ENCODE measurements around the gene ATP6V1F.
"Not testable (repeated sequence)": the region's sequence is repeated elsewhere in the genome, so short reads cannot be mapped to it uniquely, and the experiment has no call there.

The ATP6V1F gene

DNA sequence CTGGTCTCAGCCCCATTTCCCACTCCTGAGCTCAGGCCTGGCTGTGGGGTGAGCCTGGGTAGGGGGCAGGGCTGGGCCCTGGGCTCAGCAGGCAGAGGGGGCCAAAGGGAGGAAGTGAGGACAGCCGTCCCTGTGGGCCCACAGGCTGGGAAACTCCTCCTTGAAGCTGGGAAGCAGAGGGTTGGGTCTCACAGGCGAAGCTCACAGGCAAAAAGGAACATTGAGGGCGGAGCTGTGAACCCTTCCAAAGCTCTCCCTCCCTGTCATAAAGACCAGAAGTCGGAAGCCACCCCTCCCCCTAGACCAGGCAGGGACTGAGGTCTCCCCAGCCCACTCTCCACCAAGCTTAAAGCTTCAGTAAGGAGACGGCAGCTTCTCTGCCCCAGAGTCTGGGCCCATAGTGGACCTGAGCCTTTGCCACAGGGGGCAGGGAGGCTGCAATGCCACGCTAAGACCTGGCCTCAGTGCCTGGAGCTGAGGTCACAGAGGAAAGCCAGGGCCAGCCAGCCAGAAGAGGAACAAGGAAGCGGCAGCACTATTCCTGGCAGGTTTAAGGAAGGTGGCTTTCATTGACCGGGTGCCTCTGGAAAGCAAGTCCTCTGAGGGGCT lies 48.9 kb downstream of the ATP6V1F start:
- Histone ChIP-seq H3K4me1 (ENCODE audit: control insufficient read depth, insufficient read depth, low read length, poor library complexity, severe bottlenecking) (peaks cover 11% of the 10 kb centered on the region), H3K27ac (ENCODE audit: insufficient read depth, low read length, poor library complexity, severe bottlenecking) (no peak overlapping the region), H3K27me3 (replicated peaks; ENCODE audit: control insufficient read depth, insufficient read depth, low read length, poor library complexity, severe bottlenecking) (peaks cover 30% of the 10 kb centered on the region), H3K4me3 (ENCODE audit: insufficient read depth, low read depth, low read length, poor library complexity, severe bottlenecking) (no peak overlapping the region), H3K36me3 (ENCODE audit: control insufficient read depth, insufficient read depth, low read length) (no peaks in the 10 kb centered on the region), H3K9me3 (ENCODE audit: control insufficient read depth, low read length) (no peaks in the 10 kb centered on the region)
- no peak for DNase-seq

DNA sequence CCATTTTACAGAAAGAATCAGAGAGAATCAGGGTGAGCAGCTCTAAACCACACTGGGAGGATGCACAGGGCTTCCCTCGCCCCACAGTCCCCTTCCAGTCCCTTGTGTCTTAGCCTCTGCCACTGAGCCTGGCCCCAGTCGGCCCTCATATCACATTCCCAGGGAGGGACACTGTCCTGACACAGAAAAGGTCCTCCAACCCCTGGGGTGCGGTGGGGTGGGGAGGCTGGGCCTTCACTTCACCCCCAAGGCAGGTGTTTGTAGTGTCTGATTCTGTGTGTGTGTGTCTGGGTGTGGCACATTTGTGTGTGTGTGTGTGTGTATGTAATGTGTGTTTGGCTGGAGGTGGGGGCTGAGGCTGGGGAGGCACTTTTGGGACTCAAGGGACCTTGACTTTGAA lies 49.6 kb downstream of the ATP6V1F start:
- Histone ChIP-seq H3K4me1 (ENCODE audit: control insufficient read depth, insufficient read depth, low read length, poor library complexity, severe bottlenecking) (peaks cover 11% of the 10 kb centered on the region), H3K36me3 (ENCODE audit: control insufficient read depth, insufficient read depth, low read length) (no peaks in the 10 kb centered on the region), H3K4me3 (ENCODE audit: insufficient read depth, low read depth, low read length, poor library complexity, severe bottlenecking) (no peak overlapping the region), H3K27me3 (replicated peaks; ENCODE audit: control insufficient read depth, insufficient read depth, low read length, poor library complexity, severe bottlenecking) (peaks cover 30% of the 10 kb centered on the region), H3K27ac (ENCODE audit: insufficient read depth, low read length, poor library complexity, severe bottlenecking) (no peak overlapping the region), H3K9me3 (ENCODE audit: control insufficient read depth, low read length) (no peaks in the 10 kb centered on the region)
- DNase-seq, result no peak

DNA sequence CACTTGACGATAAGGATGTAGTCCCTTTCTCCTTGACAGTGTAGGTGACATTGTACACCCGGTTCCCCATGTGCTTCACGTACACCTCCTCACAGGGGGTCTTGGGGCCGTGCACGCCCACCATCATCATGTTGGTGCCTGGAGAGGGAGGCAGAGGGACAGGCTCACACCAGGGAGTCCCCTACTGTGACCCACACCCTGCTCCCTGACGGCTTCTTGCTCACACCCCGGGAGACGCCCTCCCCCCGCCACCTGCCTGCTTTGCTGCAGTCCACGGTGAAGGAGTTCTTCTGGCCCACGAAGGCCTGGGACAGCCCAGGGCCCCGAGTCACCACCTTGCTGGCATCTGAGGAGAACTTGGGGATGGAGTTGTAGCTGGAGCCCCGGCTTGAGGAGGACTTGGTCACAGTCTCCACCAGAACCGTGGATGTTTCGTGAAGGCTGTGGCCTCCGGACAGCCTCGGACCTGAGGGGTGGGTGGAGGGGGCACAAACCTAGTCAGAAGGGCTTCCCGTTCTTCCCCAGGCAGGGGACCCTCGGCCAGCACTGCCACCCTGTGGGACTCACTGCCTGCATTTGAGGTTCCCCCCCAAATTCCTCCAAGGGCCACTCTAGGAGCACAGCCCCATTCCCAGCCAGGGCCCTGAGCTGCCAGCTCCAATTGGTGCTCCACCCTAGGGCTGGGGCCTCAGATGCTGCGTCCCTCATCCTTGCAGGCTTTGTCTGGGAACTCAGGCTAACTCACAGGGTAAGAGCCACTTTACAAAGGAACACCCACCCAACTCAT lies 50.2 kb downstream of the ATP6V1F start:
- not testable (repeated sequence) for H3K36me3 ChIP-seq (ENCODE audit: control insufficient read depth, insufficient read depth, low read length); H3K9me3 ChIP-seq (ENCODE audit: control insufficient read depth, low read length); H3K4me3 ChIP-seq (ENCODE audit: insufficient read depth, low read depth, low read length, poor library complexity, severe bottlenecking); H3K27ac ChIP-seq (ENCODE audit: insufficient read depth, low read length, poor library complexity, severe bottlenecking); DNase-seq
- peaks cover 30% of the 10 kb centered on the region for H3K27me3 ChIP-seq (replicated peaks; ENCODE audit: control insufficient read depth, insufficient read depth, low read length, poor library complexity, severe bottlenecking)
- peaks cover 11% of the 10 kb centered on the region for H3K4me1 ChIP-seq (ENCODE audit: control insufficient read depth, insufficient read depth, low read length, poor library complexity, severe bottlenecking)

DNA sequence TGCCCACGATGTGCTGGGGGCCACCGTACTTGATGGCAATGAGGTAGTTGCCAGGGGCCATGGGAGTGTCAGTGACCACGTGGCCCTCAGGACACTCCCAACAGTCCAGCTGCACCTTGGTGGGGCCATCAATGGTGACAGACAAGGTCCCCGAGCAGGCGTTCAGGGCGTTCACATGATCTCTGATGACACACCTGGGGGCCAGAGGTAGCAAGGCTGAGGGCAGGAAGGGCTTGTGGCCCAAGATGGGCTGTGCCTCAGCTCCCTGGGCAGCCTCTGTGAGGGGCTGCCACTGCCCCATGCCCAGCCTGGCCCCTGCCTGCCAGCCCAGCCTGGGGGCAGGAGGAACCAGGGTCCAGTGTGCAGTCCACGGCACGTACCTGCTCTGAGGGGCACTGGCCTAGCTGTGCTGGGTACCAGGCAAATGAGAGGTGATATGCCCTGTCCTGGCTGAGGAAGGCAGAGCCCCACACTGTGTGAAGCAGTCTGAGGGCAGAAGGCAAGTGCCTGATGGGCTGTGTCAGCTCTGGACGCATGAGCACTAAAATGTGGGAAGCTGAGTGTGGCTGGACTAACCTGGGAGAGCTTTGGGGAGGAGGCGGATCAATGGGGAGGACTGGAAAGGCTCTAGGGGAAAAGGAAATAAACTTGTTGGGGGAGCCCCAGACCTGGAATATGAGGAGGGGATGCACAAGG lies 51.4 kb downstream of the ATP6V1F start:
- no peak for DNase-seq
- Histone ChIP-seq H3K4me1 (ENCODE audit: control insufficient read depth, insufficient read depth, low read length, poor library complexity, severe bottlenecking) (peaks cover 11% of the 10 kb centered on the region), H3K9me3 (ENCODE audit: control insufficient read depth, low read length) (no peaks in the 10 kb centered on the region), H3K4me3 (ENCODE audit: insufficient read depth, low read depth, low read length, poor library complexity, severe bottlenecking) (no peak overlapping the region), H3K27ac (ENCODE audit: insufficient read depth, low read length, poor library complexity, severe bottlenecking) (no peak overlapping the region), H3K36me3 (ENCODE audit: control insufficient read depth, insufficient read depth, low read length) (no peaks in the 10 kb centered on the region), H3K27me3 (replicated peaks; ENCODE audit: control insufficient read depth, insufficient read depth, low read length, poor library complexity, severe bottlenecking) (peaks cover 29% of the 10 kb centered on the region)

DNA sequence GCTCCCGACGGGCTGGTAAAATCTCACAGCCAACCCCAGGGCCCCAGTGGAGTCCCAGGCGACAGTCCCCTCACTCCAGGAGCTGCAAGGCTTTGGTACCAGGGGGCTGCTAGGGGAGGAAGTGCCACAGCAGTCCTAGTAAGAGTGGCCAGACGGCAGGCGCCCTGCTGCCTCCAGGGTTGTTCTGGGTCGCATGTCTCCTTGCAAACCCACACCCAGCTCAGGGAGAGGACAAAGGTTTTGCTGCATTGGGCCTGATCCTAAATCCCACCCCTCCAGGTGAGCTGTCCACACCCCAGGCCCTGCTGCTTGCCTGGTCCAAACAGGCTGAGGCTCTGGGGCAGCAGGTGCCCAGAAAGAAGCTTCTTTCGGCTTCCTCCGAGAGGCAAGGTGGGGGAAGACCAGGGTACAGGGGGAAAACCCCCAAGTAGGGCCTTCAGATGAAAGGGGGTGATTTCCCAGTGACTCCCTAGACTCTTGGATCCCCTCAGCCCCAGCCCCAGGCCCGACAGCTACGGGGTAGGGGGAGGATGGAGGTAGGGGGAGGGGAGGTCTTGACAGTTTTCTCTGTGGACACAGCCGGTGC lies 52.0 kb downstream of the ATP6V1F start:
- H3K9me3 ChIP-seq (ENCODE audit: control insufficient read depth, low read length), result no peaks in the 10 kb centered on the region
- H3K36me3 ChIP-seq (ENCODE audit: control insufficient read depth, insufficient read depth, low read length), result no peaks in the 10 kb centered on the region
- peaks cover 23% of the 10 kb centered on the region for H3K27me3 ChIP-seq (replicated peaks; ENCODE audit: control insufficient read depth, insufficient read depth, low read length, poor library complexity, severe bottlenecking)
- H3K4me1 ChIP-seq (ENCODE audit: control insufficient read depth, insufficient read depth, low read length, poor library complexity, severe bottlenecking), result peaks cover 11% of the 10 kb centered on the region
- no peak for DNase-seq
- H3K27ac ChIP-seq (ENCODE audit: insufficient read depth, low read length, poor library complexity, severe bottlenecking), result no peak overlapping the region
- no peak overlapping the region for H3K4me3 ChIP-seq (ENCODE audit: insufficient read depth, low read depth, low read length, poor library complexity, severe bottlenecking)

DNA sequence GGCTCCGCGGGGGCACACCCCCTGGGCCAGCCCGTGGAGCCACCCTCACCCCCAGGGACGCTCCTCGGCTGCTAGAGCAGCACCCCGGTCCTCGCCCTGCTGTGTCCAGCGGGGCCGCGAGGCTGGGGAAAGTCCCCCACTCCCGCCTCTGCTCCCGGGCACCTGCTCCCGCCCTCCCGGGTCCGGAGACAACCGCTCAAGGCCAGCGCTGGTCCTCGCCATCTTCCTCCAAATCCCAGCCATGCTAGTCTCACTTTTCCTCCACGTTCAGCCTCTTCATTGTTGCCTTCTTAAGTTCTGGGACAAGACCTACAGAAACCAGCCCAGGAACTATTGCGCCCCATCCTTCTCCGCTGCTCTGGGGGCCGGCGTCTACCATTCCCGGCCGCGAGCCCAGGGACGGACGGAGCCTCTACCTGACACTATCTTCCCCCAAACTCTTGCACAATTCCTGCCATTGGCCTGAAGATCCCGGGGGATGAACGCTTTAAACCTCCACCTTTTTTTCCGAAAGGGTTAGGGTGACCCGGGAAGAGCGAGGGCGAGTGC lies 52.7 kb downstream of the ATP6V1F start:
- DNase-seq, result no peak
- Histone ChIP-seq H3K4me3 (ENCODE audit: insufficient read depth, low read depth, low read length, poor library complexity, severe bottlenecking) (peak overlapping the region; percentile 49), H3K27me3 (replicated peaks; ENCODE audit: control insufficient read depth, insufficient read depth, low read length, poor library complexity, severe bottlenecking) (peaks cover 18% of the 10 kb centered on the region)

More for the DNA sequence above, 52.7 kb downstream of the ATP6V1F start:
- H3K36me3 ChIP-seq (ENCODE audit: control insufficient read depth, insufficient read depth, low read length), result no peaks in the 10 kb centered on the region
- no peak overlapping the region for H3K27ac ChIP-seq (ENCODE audit: insufficient read depth, low read length, poor library complexity, severe bottlenecking)
- peaks cover 11% of the 10 kb centered on the region for H3K4me1 ChIP-seq (ENCODE audit: control insufficient read depth, insufficient read depth, low read length, poor library complexity, severe bottlenecking)
- no peaks in the 10 kb centered on the region for H3K9me3 ChIP-seq (ENCODE audit: control insufficient read depth, low read length)

Data from effector memory CD4-positive, alpha-beta T cell (primary cell).